ENCODE data around the gene ZNF793.

The ZNF793 gene

GRCh38 chr19:37506387-37507166 lies at the start of gene ZNF793:
Gene ZNF793 (plus strand): TSS chr19:37506939. CDS start chr19:37523440, 16,501 bp downstream.
- DNase-seq = peak; percentile 91

- DNase-seq = no peak
Observed at GRCh38 chr19:37466277-37466797, 40.4 kb upstream of the ZNF793 start.

- DNase-seq = peak; percentile 93
Observed at GRCh38 chr19:37466798-37467607, 39.7 kb upstream of the ZNF793 start, which contains the start of gene ZNF569. Gene ZNF569 (minus strand): TSS chr19:37467444. CDS start chr19:37444921, 22,523 bp downstream.

GRCh38 chr19:37467608-37468090 lies 39.1 kb upstream of the ZNF793 start:
- DNase-seq = no peak

GRCh38 chr19:37468961-37469777 lies 37.6 kb upstream of the ZNF793 start, which contains the start of gene ZNF570:
Gene ZNF570 (plus strand): TSS chr19:37469356. CDS start chr19:37470355, 999 bp downstream.
- DNase-seq = peak; percentile 89

GRCh38 chr19:37470216-37470615 lies 36.5 kb upstream of the ZNF793 start:
- DNase-seq = no peak

- no peak for DNase-seq
Observed at GRCh38 chr19:37472165-37472564, 34.6 kb upstream of the ZNF793 start.

GRCh38 chr19:37484406-37485168 lies 22.2 kb upstream of the ZNF793 start:
- DNase-seq = no peak

GRCh38 chr19:37492213-37492612 lies 14.5 kb upstream of the ZNF793 start:
- DNase-seq = no peak

- DNase-seq = no peak
Observed at GRCh38 chr19:37505958-37506386, 767 bp upstream of the ZNF793 start.

GRCh38 chr19:37507167-37507464 lies 377 bp downstream of the ZNF793 start:
- DNase-seq = no peak

GRCh38 chr19:37511186-37511585 lies 4.4 kb downstream of the ZNF793 start:
- no peak for DNase-seq

- no peak for DNase-seq
Observed at GRCh38 chr19:37511821-37512220, 5.1 kb downstream of the ZNF793 start.

GRCh38 chr19:37513397-37513796 lies 6.7 kb downstream of the ZNF793 start:
- no peak for DNase-seq

- DNase-seq = no peak
Observed at GRCh38 chr19:37519890-37520289, 13.2 kb downstream of the ZNF793 start.

- no peak for DNase-seq
Observed at GRCh38 chr19:37537391-37537947, 30.7 kb downstream of the ZNF793 start.

- no peak for DNase-seq
Observed at GRCh38 chr19:37551129-37551993, 44.6 kb downstream of the ZNF793 start.

GRCh38 chr19:37563518-37563917 lies 56.8 kb downstream of the ZNF793 start:
- DNase-seq = no peak

GRCh38 chr19:37564624-37565369 lies 58.1 kb downstream of the ZNF793 start:
- DNase-seq = no peak

- no peak for DNase-seq
Observed at GRCh38 chr19:37565370-37565669, 58.6 kb downstream of the ZNF793 start.

All from NCI-H1105 treated with DMSO at 0.1 percent for 48 hours (cell line).